GM18873 (cell line): Measurements from ENCODE around the gene PTPRE.

Experiments used
- ATAC-seq: cut with Tn5 transposase; IDR thresholded peaks from one replicate; pipeline ENCODE4 v1.9.1; 2021; ENCODE audit warnings: mild to moderate bottlenecking, moderate library complexity, moderate number of reproducible peaks; ENCODE audit not compliant: unreplicated experiment, low FRiP score

PTPRE gene

DNA sequence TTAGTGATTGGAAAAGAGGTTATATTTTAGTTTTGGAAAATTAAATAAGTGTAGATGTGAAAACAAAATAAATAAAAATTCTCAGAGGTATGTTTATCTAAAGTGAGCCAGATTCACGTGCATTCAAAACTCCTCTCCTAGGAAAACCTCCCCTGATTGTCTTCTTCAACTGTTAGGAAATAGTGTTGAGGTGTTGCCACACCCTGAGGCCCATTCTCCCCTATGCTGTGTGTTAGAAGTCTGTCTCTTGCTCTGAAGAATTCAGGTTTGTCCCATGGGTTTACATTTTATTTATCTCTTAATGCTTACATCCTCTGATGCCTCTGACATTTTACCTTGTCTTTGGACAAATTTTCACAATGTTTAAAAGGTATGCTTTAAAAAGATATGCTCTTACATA lies 40.3 kb downstream of the PTPRE start:
- no peak for ATAC-seq

DNA sequence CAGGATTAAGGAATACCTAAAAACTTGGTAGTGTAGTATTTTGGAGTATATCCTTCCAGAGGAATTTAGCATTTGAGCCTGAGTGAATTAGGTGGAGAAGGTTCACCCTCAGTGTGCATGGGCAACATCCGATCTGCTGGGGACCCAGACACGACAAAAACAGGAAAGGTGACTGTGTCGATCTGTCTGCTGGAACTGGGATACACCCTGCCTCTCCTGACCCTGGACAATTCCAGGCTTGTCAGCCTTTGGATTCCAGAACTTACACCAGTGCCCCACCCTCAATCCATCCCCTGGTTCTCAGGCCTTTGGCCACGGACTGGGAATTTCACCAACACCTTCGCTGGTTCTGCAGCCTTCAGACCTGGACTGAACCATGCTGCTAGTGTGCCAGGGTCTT lies 41.9 kb downstream of the PTPRE start:
- ATAC-seq: no peak

DNA sequence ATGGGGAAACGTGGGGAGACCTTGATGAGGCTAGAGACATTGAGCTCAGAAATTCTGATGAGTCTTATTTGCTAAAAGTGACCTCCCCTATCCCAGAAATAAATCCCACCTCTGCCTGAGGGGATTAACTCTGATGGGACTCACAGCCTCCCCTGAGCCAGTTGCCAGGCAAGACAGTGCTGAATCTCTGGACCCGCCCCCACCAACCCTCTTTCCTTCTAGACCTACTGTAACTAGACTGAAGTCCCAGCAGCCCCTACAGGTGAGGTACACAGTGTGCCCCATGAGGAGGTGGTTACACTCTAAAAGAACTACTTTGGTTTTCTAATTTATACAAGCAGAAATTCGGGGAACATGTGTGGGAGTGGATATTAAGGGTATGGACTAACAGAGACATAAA lies 42.9 kb downstream of the PTPRE start:
- ATAC-seq: no peak

DNA sequence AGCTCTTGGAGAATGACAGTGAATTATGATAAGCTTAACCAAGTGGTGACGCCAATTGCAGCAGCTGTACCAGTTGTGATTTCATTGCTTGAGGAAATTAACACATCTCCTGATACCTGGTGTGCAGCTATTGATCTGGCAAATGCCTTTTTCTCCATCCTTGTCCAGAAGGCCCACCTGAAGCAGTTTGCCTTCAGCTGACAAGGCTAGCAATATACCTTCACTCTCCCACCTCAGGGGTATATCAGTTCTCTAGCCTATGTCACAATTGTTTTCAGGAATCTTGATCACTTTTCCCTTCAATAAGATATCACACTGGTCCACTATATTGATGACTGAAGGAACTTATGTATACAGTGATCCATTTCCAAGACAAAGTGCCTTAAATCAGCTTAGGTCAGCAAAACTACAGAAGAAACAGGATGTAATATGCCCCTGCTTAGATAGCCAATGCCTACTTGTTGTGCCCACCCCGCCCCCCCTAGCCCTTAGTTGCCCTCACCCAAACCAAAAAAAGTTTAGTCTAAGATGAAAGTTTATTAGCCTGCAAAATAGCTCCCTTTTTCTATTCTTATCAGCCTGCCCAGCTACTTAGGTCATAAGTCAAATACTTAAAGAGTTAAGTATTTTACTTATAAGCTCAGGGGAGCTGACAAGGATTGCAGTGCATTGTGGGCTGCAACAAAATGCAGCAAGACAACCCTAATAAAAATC lies 45.1 kb downstream of the PTPRE start:
- no peak for ATAC-seq

DNA sequence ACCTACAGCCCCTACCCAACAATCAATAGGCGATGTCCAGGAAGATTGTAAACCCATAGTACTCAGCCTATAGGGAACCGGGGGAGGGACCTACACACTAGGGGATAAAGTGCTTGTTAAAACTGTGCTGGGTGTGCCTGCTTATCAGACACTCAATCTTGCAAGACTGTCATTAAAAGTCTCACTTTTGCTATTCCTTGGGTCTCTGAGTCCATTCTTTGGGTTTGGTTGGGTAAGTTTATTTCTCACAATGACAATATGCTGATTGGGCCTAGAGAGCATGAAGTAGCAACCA lies 45.6 kb downstream of the PTPRE start:
- ATAC-seq: no peak

DNA sequence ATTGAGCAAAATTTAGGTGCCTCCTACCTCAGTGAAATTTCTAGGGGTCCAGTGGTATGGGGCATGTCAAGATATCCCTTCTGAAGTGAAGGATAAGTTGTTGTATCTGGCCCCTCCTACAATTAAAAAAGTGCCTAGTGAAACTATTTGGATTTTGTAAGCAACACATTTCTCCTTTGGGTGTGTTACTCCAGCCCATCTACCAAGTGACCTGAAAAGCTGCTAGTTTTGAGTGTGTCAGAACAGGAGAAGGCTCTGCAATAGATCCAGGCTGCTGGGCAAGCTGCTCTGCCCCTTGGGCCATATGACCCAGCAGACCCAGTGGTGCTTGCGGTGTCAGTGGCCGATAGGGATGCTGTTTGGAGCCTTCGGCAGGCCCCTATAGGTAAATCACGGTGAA lies 46.0 kb downstream of the PTPRE start:
- no peak for ATAC-seq

DNA sequence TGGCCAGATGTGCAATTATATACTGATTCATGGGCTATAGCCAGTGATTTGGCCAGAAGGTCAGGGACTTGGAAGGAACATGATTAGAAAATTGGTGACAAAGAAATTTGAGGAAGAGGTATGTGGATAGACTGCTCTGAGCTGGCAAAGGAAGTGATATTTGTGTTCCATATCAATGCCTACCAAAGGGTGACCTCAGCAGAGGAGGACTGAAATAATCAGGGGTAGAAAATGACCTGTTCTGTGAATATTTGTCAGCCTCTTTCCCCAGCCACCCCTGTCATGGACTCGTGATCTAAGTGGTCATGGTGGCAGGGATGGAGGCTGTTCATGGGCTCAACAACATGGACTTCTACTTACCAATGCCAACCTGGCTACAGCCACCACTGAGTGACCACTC lies 47.0 kb downstream of the PTPRE start:
- no peak for ATAC-seq

DNA sequence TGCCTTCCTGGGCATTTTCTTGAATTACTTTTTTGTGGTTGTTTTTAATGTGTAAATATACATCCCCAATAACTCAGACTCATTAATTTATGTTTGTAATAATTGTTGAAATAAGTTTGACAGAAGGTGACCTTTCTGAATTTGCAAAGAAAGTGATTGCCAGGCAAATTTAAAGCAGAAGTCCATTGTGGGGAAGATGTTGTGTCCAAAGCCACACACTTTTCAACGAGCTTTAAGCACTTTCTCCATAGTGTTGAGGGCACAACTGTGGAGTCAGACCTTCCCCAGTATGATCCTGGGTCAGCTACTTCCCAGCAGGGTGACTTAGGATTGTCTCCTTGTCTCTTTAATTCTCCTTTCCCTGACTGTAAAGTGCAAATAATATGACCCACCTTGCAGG lies 52.5 kb downstream of the PTPRE start:
- no peak for ATAC-seq

DNA sequence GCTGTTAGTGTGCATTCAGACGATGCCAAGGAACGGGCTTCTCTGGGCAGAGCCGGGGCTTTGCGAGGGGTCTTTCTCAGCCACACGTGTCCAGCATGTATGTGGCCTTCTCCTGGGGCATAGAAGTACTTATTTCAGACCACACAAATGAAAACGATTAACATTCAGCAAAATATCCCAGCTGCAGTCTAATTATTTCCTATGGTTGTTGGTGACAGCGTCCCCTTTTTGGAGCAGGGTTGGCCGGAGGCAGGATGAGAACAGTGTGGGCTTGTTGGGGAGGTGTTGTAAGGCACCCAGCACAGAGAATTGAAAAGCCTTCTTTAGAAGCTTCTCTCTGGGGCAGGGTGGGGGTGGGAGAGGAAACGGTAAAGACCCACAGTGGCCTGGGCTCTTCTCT lies 54.2 kb downstream of the PTPRE start:
- ATAC-seq: no peak

DNA sequence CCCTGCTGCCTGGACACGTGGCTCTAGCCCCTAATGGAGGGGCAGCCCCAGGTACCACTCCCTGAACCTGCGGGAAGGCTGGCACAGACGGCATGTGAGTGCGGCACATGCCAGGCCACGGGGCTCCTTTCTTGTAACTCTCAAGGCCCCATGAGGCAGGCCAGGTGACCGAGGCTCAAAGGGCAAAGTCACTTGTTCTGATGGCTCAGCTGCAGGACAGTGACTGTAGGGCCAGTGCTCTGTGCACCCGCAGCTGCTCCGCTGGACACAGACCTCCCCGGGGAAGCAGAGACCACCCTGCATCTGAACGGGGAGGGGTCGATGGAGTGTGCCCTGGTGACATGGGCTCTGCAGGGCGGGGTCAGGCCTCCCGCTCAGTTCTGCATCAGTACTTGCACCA lies 55.3 kb downstream of the PTPRE start:
- no peak for ATAC-seq

DNA sequence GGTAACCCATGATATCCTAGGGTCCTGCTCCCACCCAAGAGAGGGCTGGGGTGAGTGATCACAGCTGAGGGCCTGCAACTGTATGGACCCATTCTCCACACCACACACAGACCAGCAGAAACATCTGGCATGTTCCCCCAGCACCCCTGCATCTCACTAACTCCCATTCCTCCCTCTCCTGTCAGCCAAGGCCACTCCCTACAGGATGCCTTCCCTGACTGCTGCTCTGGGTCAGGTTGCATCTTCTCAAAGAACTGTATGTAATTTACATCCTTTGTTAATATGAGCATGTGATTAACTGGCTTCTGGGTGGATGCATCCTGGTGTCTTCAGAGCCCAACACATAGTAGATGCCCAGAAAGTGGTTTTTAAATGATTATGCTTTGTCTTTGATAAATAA lies 56.2 kb downstream of the PTPRE start:
- no peak for ATAC-seq

DNA sequence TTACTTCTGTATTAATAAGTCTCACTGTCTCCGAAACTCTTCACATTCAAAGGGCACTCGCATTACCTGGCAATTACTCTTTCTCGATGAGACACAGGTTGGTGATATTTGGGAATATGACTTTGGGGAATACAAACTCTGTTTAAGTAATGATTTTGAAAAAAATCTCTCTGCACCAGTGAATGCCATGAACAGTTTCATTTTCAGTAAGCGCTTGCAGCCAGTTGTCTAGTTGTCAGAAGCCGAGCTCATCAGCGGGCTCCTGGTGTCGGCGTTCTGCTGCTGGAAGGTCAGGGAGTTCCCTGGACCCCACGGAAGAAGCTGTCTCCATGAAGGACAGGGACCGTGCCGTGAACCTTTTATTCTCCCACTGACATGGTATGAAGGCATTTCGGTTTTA lies 57.7 kb downstream of the PTPRE start:
- ATAC-seq: no peak

DNA sequence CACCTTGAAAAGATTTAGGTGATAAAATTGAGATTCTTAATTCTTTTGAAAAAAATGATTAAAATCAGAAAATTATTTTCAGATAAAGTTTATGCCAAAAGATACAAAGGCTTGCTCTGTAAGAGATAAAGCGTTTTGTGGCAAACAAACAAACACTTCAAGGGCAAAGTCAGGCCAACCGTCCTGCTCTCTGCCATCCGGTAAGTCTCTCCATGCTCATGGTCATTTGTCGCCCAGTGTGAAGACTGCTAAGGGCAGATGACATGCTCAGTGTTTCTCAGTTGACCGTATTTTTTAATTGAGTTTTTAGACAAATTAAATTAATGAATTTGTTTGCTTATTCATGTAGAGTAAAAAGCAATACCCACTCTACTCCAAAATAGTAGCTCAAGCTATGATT lies 60.0 kb downstream of the PTPRE start:
- no peak for ATAC-seq

DNA sequence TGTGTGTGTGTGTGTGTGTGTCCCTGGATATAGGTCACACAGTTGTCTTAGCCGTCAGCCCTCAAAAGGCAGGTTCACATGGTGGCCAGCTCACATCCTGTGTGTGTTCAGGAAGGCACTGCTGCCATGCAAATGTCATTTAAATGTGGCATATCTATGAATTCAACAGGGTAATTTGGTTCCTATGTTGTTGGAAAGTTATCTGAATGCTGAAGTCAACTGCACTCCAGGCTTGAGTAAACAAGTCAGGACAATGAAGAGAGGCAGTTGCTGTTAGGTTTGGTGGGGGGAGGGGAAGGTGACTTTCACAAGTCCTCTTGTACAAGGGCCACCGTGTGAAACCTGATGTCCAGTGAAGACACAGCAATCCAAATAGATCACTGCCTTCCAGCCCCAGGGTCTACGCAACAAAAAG lies 61.1 kb downstream of the PTPRE start:
- ATAC-seq: no peak

DNA sequence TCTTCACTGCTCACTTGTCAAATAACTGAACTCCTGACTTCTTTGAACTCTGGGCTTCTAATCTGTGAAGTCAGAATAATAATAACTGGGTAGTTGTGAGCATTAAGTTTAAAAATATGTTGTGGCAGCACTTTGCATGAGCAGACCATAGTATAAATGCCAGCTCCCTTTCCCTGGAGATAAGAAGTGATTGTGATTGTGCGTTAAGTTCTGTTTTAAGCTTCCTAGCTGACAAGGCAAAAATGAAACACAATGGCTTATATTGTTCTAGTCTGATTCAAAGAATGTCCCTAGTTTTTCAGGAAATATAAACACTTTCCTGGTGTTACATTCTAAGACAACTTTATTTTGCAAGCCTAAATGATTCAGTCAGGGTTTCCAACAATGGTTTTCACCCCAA lies 61.8 kb downstream of the PTPRE start:
- ATAC-seq: no peak

DNA sequence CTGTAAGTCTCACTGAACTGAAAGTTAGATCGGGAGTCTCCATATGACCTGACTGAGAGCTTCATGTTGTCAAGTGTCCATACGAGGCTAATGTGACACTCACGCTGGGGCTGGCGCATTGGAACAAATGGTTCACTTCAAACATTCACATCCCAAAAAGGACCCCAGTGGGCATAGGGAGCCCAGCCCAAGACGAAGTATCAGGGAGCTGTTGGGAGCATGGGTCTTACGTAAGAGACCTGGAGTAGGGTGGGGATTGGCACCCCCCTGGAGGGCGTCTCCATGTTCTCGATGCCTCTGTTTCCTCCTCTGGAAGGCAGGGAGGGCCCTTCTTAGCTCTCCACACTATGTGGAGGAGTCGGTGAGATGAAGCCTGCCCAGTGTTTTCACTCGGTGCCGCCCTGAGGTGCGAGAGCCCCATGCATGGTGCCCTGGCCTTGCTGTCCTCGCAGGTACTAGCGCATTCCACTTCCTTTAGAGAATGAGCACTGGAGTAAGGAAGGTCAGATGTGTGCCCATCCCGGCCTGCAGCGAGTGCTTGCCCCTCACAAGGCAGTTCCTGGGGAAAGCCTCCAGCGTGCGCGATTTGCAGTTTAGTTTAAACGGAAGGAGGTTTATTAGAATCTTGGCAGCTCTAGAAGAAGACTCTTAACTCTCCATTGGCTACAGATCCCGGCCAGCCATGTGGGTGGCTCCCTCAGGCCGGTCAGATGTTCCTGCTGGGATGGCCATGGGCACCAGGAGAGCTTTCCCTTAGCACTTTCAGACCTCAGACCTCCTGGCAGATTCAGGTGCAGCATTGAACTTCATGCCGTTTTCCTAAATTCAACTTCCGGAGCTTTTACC lies 64.4 kb downstream of the PTPRE start:
- no peak for ATAC-seq

DNA sequence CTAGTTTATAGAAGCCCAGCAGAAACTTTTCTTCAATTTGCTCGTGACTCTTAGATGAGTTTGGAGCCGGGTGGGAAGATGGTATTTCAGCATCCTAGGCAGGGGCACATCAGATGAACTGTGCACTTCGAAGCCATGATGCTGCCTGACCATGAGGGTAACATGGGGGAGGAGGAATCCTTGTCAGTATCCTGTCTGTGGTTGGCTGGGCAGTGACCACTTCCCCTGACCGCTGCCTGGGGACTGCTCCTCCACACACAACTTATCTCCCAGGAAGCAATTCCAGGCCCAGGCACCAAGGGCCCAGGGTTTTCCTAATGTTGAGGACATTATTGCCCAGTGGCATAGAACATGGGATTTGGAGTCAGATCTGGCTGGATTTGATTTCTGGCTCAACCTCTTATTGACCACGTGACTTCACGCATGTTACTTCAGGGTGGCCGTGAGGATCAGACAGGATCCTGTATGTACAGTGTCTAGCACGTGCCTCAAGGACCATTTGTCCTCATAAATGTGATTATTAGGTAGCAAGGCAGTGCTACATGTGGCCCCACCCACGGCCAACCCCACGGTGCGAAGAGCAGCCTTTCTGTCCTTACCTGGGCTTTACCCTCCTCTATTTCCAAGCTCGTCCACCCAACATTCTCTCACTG lies 65.2 kb downstream of the PTPRE start:
- ATAC-seq: no peak

DNA sequence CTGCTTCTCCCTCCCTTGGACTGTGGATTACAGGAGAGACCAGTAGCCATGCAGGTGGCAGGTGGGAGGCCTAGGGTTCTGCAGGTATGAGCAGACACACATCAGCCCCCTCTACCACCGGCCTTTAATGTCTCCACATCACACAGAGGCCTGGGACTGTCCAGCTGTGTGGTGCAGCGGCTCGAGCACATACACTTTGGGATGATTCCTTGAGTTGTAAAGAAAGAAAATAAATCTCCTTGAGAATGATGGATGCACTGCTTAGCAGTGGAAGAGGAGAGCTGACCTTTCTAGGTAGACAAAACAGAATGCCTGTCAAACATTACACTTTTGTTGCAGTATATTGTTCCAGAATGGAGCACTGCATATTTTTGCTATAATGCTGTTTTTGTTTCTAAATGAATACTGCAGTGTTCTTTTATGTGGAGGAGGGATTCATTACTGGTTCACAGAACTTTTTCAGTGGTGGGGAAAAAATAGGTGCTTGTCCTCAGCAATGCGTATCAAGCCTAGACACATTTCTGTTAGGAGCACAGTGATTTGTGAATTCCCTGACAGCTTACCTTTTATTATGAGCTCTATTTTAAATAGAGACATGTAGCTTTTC lies 66.0 kb downstream of the PTPRE start:
- ATAC-seq: no peak

DNA sequence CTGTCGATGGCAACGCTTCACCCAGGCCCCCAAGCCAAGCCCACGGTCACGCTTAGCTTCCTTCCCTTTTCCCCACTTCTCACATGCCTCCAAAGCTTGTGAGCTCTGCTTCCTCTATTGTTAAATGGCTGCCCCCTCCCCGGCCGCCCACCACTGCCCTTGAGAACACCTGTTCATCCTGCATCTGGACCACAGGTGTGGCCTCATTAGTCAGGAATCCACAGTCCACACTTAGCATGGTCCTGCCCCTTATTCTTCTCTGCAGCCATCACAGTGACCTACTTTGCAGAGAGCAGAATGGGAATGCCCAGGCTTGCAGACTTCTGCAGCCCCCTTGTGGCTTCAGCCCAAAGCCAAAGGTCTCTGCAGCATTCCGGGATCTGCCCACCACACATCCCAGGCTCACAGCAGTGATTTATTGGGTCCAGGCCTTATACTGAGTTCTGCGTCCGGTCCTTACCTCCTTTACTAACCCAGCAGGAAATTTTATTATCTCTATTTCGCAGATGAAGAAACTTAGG lies 66.9 kb downstream of the PTPRE start:
- no peak for ATAC-seq

DNA sequence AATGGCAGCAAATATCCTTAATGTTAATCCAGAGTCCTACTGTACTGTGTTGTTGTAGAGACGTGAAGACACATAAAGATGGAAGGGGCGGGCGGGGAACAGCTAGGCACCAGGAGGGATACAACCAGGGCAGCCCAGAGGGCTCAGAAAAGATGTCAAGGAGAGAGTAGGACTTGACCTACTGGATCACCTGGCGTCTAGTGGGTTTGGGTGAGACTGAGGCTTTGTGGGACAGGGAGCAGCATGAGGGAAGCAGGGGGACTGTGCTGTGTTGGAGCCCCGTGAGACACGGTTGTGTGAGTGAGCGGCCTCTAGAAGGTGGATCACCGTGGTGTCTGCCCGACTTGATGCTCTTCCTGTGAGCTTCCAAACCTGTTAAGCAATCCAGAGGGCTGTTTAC lies 68.0 kb downstream of the PTPRE start:
- no peak for ATAC-seq

DNA sequence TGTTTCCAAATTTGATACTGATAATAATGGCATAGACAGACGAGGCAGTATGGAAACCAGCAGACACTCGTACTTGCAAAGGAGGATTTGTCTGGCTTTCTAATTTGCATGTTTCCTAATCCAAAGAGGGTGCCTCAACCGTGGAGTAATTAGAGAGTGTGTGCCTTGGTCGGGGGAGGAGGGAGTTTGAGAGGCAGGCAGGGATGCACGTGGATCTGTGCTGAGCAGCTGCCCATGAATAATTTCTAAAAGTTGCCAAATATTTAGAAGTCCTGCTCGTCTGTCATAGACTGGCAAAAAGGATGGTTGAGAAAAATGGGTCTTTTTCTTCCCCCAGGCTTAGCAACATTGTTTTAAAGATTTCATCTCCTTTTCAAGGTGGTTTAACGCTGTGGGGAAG lies 69.4 kb downstream of the PTPRE start:
- ATAC-seq: no peak
